Common myeloid progenitor, CD34-positive (primary cell): ENCODE measurements around the gene PIGZ. TPM values are rescaled to one million over a fixed set of nuclear protein-coding genes. Genes with fewer than 3 reads are reported as not detected.

Experiments used
- CTCF ChIA-PET: fragments of 350-600 bp; sonication (Branson Sonifier 250); formaldehyde crosslinking; loops from one replicate; lab custom pipeline; 2021; ENCODE audit warnings: antibody characterized with exemption; lab: Charles Lee
- POLR2A ChIA-PET: fragments of 350-600 bp; sonication (Branson Sonifier 250); formaldehyde crosslinking; loops from one replicate; lab custom pipeline; 2021; ENCODE audit warnings: antibody characterized with exemption; lab: Charles Lee
- DNase-seq, 3 donors: peaks; one replicate each; pipeline versions ENCODE4 v3.0.0 to v3.0.0-alpha.2; 2013
- H3K27ac ChIP-seq, 2 experiments: 1 replicate in 1 of 2; 2 replicates in 1 of 2; pipeline ENCODE4 v1.7.0; 2013; ENCODE audit warnings: inconsistent platforms in 2 of 2, low read length in 2 of 2, mild to moderate bottlenecking in 2 of 2, low read depth in 1 of 2, moderate library complexity in 1 of 2; ENCODE audit not compliant: severe bottlenecking in 2 of 2, insufficient read depth in 1 of 2, poor library complexity in 1 of 2
- H3K27me3 ChIP-seq, 5 experiments: replicated peaks in 2 of 5; 1 replicate in 3 of 5; 2 replicates in 2 of 5; pipeline versions ENCODE4 v1.6.1 to v1.7.0; 2013; ENCODE audit warnings: low read length in 4 of 5, mild to moderate bottlenecking in 2 of 5, moderate library complexity in 2 of 5, inconsistent platforms in 1 of 5; ENCODE audit not compliant: insufficient read depth in 5 of 5, control insufficient read depth in 4 of 5
- H3K36me3 ChIP-seq, 4 experiments: 1 replicate in 2 of 4; 2 replicates in 2 of 4; pipeline versions ENCODE4 v1.6.1 to v1.7.0; 2013; ENCODE audit warnings: low read length in 3 of 4, control low read depth in 1 of 4, mild to moderate bottlenecking in 1 of 4; ENCODE audit not compliant: control insufficient read depth in 4 of 4, insufficient read depth in 4 of 4
- H3K4me1 ChIP-seq, 4 experiments: 1 replicate in 3 of 4; 2 replicates in 1 of 4; pipeline versions ENCODE4 v1.6.1 to v1.7.1; 2013; ENCODE audit warnings: low read length in 3 of 4, mild to moderate bottlenecking in 3 of 4, control low read depth in 1 of 4, inconsistent platforms in 1 of 4, moderate library complexity in 1 of 4; ENCODE audit not compliant: control insufficient read depth in 4 of 4, insufficient read depth in 4 of 4; ENCODE audit errors: control extremely low read depth in 1 of 4
- H3K4me3 ChIP-seq, 7 experiments: 1 replicate in 4 of 7; 2 replicates in 3 of 7; pipeline versions ENCODE4 v1.5.1 to v1.7.0; 2013; ENCODE audit warnings: mild to moderate bottlenecking in 7 of 7, low read length in 6 of 7, moderate library complexity in 6 of 7, inconsistent platforms in 2 of 7, low read depth in 2 of 7, control low read depth in 1 of 7; ENCODE audit not compliant: insufficient read depth in 4 of 7, control insufficient read depth in 1 of 7; ENCODE audit errors: extremely low read depth in 1 of 7
- H3K9me3 ChIP-seq, 5 experiments: 1 replicate in 4 of 5; 2 replicates in 1 of 5; pipeline versions ENCODE4 v1.6.1 to v1.7.1; 2013; ENCODE audit warnings: low read length in 4 of 5, mild to moderate bottlenecking in 2 of 5, inconsistent platforms in 1 of 5, low read depth in 1 of 5, moderate library complexity in 1 of 5; ENCODE audit not compliant: control insufficient read depth in 4 of 5, insufficient read depth in 2 of 5; ENCODE audit errors: control extremely low read depth in 1 of 5
- WGBS: methylation state at CpG from one replicate; pipeline ENCODE4 v1.1.5; 2013; ENCODE audit not compliant: insufficient coverage; 5-methylcytosine and 5-hydroxymethylcytosine counted together
- polyA plus RNA-seq: library from polyadenylated mRNA; unstranded; fragments of 120-200 nt; gene quantifications from one replicate; pipeline ENCODE4 v1.2.1, GENCODE V29; 2013

PIGZ gene, protein sequence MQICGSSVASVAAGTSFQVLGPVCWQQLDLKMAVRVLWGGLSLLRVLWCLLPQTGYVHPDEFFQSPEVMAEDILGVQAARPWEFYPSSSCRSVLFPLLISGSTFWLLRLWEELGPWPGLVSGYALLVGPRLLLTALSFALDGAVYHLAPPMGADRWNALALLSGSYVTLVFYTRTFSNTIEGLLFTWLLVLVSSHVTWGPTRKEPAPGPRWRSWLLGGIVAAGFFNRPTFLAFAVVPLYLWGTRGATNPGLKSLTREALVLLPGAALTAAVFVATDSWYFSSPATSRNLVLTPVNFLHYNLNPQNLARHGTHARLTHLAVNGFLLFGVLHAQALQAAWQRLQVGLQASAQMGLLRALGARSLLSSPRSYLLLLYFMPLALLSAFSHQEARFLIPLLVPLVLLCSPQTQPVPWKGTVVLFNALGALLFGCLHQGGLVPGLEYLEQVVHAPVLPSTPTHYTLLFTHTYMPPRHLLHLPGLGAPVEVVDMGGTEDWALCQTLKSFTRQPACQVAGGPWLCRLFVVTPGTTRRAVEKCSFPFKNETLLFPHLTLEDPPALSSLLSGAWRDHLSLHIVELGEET
- polyA plus RNA-seq = 10.1 TPM

DNA sequence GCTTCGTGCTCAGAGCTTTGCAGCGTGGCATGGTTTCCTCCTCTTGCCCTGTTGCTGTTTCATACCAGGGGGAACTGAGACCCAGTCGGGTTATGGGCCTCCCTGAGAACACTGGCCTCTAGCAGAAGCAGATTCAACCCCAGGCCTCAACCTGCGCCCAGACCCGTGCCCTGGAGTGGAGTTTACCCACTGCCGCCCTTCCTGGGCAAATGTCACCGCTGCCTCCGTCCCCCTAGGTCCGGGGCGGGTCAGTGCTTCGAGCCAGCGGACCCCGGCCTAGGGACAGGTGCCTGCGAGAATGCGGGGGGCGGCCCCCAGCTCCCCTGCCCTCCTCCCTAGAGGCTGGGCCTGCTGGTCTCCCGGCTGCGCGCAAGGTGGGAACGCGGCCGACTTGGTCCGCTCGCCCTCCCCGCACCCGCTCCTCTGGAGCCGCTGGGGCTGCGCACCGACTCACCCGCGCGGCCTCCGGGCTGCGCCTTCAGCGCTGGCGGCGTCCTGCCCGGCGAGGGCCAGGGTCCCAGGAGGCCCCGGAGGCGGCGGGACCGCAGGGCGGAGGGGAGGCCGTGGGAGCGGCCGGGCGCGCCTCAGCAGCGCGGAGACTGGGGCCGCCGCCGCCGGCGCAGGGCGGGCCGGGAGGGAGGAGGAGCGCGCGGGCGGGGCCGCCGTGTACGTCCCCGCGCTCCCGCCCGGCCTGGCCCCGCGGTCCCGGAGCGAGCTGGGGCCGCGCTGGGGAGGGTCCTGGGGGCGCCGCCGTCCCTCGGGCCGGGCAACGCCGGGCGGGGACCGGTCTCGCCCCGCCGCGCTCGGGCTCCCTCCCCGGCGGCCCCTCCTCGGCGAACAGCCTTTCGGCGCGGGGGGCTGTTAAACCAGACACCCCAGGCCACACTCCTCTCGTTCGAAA is at the start of gene PIGZ:
TSS of gene PIGZ (minus strand) at position 601 of the 901 bp plus-strand sequence. CDS start 16,802 bp downstream, outside the sequence.
- POLR2A ChIA-PET = interaction anchor here (0.6 kb wide), 1 partner anchor 11 kb away, joined by 3 read pairs; no protein-coding TSS in a partner anchor
- peak within 1 kb of the TSS; percentile 57 to 81 (median 73) for H3K4me3 ChIP-seq
- CTCF ChIA-PET = interaction anchor here (0.9 to 2.5 kb wide), 3 partner anchors 16 to 63 kb away, joined by 3 to 7 read pairs (median 3); no protein-coding TSS in a partner anchor
- WGBS = 1% methylated on average over 76 of the region's 98 CpGs
- H3K27ac ChIP-seq = peak within 1 kb of the TSS in 1 of 2 experiments; percentile 43
- H3K27me3 ChIP-seq = peaks cover 0 to 5% (median 0%) of the 10 kb centered on the region in 5 experiments
- H3K36me3 ChIP-seq = peaks cover 0 to 24% (median 2%) of the 10 kb centered on the region in 4 experiments
- H3K4me1 ChIP-seq = peaks cover 0 to 21% (median 17%) of the 10 kb centered on the region in 4 experiments
- H3K9me3 ChIP-seq = peaks cover 0 to 2% (median 0%) of the 10 kb centered on the region in 5 experiments
- peak; percentile 17 to 50 (median 37) for DNase-seq

DNA sequence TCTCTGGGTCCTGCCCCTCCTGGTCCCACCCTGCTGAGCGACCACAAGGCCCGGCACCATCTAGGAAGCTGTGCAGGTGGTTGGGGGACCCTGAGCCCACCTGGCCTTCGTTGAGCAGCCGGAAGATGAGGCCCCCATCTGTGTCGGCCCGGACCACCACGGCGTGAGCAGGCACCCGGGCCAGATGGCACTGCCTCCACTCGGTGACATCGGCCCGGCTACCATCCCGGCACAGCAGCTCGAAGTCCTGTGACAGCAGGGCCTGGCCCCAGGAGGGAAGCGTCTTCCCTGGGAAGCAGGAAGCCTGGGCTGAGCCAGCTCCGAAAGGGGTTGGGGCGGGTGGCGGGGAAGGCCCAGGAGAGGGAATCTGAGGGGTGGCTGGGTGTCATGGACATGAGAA is 48.4 kb upstream of the PIGZ start:
- Histone ChIP-seq H3K4me1 (no peaks in the 10 kb centered on the region), H3K9me3 (no peaks in the 10 kb centered on the region), H3K27ac (no peak overlapping the region), H3K4me3 (no peak overlapping the region), H3K27me3 (no peaks in the 10 kb centered on the region), H3K36me3 (peaks cover 0 to 3% (median 0%) of the 10 kb centered on the region in 4 experiments)
- 96% methylated on average over 14 of the region's 18 CpGs for whole genome bisulfite sequencing
- DNase-seq = no peak
- CTCF ChIA-PET = interaction anchor here (1.1 to 1.8 kb wide), 3 partner anchors 9 to 67 kb away, joined by 3 to 11 read pairs (median 4); no protein-coding TSS in a partner anchor
- POLR2A ChIA-PET = no interaction called here

DNA sequence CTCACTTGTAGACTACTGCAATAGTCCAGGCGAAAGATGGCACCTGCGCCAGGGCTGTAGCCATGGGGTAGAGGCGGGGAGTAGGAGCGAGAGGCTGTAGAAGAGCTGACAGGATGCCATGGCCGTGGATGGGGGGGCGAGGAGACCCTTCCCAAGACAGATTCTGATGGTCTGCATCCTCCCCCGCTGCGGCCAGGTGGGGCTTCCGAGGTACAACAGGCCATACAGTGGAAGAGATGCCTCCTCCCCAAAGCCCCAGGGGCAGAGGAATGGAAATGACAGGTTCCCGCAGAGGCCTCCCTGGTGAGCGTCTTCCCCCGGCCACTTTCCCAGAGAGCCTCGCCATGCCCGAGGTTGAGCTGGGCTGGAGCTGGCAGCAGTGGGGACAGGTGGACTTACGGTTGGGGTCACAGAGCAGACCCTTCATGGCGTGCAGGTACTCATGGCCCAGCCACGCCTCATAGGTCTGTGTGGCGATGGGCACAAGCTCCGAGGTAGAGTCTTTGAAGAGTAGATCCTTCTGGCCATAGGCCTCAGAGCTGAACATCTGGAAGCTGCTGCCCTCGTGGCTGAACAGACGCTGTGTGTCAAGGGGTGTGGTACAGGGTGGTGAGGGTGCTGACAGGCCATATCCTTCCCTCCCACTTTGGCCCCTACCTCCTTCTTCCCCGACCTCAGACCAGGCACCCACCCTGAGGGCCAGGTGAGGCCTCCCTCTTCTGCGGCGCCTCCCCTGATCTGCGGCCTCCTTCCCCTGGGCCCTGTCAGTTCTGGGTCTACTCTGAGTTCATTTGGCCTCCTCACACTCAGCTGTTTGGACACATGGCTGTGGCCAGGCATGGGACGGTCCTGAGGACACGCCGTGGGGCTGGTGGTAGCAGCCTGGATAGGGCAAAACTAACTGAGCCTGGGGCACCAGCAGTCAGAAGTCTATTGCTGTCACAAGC is 47.4 kb upstream of the PIGZ start:
- Histone ChIP-seq H3K36me3 (peaks cover 0 to 3% (median 0%) of the 10 kb centered on the region in 4 experiments), H3K9me3 (no peaks in the 10 kb centered on the region), H3K4me3 (no peak overlapping the region), H3K27me3 (no peaks in the 10 kb centered on the region), H3K27ac (no peak overlapping the region), H3K4me1 (no peaks in the 10 kb centered on the region)
- DNase-seq = no peak
- ChIA-PET POLR2A (no interaction called here), CTCF (interaction anchor here (1.0 to 1.8 kb wide), 5 partner anchors 10 to 66 kb away, joined by 3 to 11 read pairs (median 3); no protein-coding TSS in a partner anchor)
- 99% methylated on average over 24 of the region's 28 CpGs for WGBS

DNA sequence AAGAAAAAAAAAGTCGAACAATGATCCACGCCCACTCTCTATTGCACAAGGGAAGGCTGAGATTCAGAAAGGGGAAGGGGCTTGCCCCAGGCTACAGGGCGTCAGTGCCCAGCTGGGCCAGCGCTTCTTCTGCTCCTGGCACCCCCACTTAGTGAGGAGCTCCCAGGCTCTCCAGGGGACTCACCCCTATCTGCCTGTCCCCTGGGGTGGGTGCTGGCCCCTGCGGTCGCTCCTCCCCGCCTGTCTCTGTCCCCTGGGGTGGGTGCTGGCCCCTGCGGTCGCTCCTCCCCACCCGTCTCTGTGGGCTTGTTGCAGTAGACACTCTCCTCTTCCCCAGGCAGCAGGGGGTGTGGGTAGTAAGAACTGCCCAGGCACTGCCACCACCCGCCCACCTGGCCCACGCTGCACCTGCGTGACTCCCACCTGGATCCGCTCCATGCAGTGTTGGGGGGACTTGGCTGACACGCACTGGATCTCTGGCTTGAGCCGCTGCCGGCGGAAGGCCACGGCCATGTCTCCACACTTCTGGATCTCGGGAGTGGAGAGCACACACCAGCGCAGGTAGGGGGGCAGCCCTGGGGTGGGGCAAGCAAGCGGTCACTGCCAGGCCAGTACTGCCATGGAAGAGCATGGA is 46.4 kb upstream of the PIGZ start:
- no peak for DNase-seq
- Histone ChIP-seq H3K27me3 (no peaks in the 10 kb centered on the region), H3K4me1 (no peaks in the 10 kb centered on the region), H3K36me3 (peaks cover 0 to 3% (median 0%) of the 10 kb centered on the region in 4 experiments), H3K9me3 (no peaks in the 10 kb centered on the region), H3K27ac (no peak overlapping the region), H3K4me3 (no peak overlapping the region)
- ChIA-PET POLR2A (no interaction called here), CTCF (no interaction called here)
- WGBS = 96% methylated on average over 11 of the region's 22 CpGs

DNA sequence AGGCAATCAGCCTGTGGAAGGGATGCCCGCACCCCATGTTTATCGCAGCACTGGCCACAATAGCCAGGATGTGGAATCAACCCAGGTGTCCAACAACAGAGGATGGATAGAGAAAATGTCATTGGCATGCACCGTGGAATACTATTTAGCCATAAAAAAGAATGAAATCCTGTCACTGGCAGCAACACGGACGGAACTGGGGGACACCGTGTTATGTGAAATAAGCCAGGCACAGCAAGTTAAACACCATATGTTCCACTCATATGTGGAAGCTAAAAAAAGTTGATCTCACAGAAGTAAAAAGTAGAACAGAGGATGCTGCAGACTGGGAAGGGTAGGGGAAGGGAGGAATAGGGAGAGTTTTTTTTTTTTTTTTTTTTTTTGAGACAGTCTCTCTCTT is 45.4 kb upstream of the PIGZ start:
- POLR2A ChIA-PET = no interaction called here
- CTCF ChIA-PET = no interaction called here
- peaks cover 0 to 3% (median 0%) of the 10 kb centered on the region in 4 experiments for H3K36me3 ChIP-seq
- H3K9me3 ChIP-seq = no peaks in the 10 kb centered on the region
- no peaks in the 10 kb centered on the region for H3K4me1 ChIP-seq
- no peak overlapping the region for H3K27ac ChIP-seq
- DNase-seq = no peak
- H3K27me3 ChIP-seq = no peaks in the 10 kb centered on the region
- H3K4me3 ChIP-seq = no peak overlapping the region
- WGBS = 100% methylated on average over 5 of the region's 6 CpGs

DNA sequence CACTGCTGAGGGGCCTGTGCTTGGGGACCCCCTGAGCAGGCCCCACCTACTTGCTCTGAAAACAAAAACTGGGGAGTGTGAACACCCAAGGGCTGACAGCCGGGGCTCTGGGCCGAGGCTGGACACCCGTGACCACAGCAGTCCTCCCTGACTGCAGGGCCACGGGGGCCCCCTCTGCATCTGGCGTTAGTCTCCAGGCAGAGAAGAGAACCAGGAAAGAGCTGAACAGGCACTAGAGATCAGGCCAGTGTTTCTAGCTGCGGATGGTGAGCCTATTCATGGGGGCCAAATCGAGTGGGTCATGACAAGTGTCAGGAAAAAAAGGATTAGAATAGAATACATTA is 43.9 kb upstream of the PIGZ start:
- Histone ChIP-seq H3K27ac (no peak overlapping the region), H3K36me3 (peaks cover 0 to 3% (median 0%) of the 10 kb centered on the region in 4 experiments), H3K4me3 (no peak overlapping the region), H3K4me1 (no peaks in the 10 kb centered on the region), H3K9me3 (no peaks in the 10 kb centered on the region), H3K27me3 (no peaks in the 10 kb centered on the region)
- 98% methylated on average over 5 of the region's 7 CpGs for WGBS
- DNase-seq = no peak
- CTCF ChIA-PET = interaction anchor here (1.2 kb wide), 1 partner anchor 17 kb away, joined by 3 read pairs; the partner anchor contains the start of gene MELTF
- POLR2A ChIA-PET = no interaction called here
